BLaER1 treated with 17β-estradiol and CSF1 and Interleukin-3, amounts not matched to agents 10 nM and 100 nM (cell line): ENCODE data around the gene USH1C.

Experiments
- H3K27ac ChIP-seq, 11 experiments: shearing (Covaris generic); formaldehyde crosslinking; 2 replicates each; pipeline ENCODE4 v1.8.1; 2022
- H3K27me3 ChIP-seq, 11 experiments: shearing (Covaris generic); formaldehyde crosslinking; 2 replicates each; pipeline ENCODE4 v1.8.1; 2022
- H3K36me3 ChIP-seq, 11 experiments: shearing (Covaris generic); formaldehyde crosslinking; 2 replicates each; pipeline ENCODE4 v1.8.1; 2022
- H3K4me1 ChIP-seq, 10 experiments: shearing (Covaris generic); formaldehyde crosslinking; 2 replicates each; pipeline ENCODE4 v1.8.1; 2022
- H3K4me2 ChIP-seq, 11 experiments: shearing (Covaris generic); formaldehyde crosslinking; 2 replicates each; pipeline ENCODE4 v1.8.1; 2022
- H3K4me3 ChIP-seq, 10 experiments: shearing (Covaris generic); formaldehyde crosslinking; 2 replicates each; pipeline ENCODE4 v1.8.1; 2022
- H3K9ac ChIP-seq, 11 experiments: shearing (Covaris generic); formaldehyde crosslinking; 2 replicates each; pipeline ENCODE4 v1.8.1; 2022
- H3K9me3 ChIP-seq, 11 experiments: shearing (Covaris generic); formaldehyde crosslinking; replicated peaks in 1 of 11; 2 replicates each; pipeline ENCODE4 v1.8.1; 2022
- H4K20me1 ChIP-seq, 11 experiments: shearing (Covaris generic); formaldehyde crosslinking; 2 replicates each; pipeline ENCODE4 v1.8.1; 2022
- Cebpa-rat ChIP-seq, 11 experiments: shearing (Covaris generic); IDR thresholded peaks; 2 replicates each; pipeline ENCODE4 v1.8.1; 2022

The USH1C gene

GRCh38 chr11:17572359-17572690 lies 28.1 kb upstream of the USH1C start:
- Histone ChIP-seq H4K20me1 (no peaks in the 10 kb centered on the region; a peak in 1 of 22 replicates), H3K36me3 (no peaks in the 10 kb centered on the region), H3K27me3 (no peaks in the 10 kb centered on the region), H3K9me3 (no peaks in the 10 kb centered on the region), H3K4me2 (no peak overlapping the region), H3K27ac (no peak overlapping the region), H3K4me3 (no peak overlapping the region), H3K9ac (no peak overlapping the region), H3K4me1 (peaks cover 0 to 3% (median 0%) of the 10 kb centered on the region in 10 experiments; a peak in 2 of 20 replicates)
- no peak for TF ChIP-seq Cebpa-rat (IDR thresholded peaks at IDR 0.05)

DNA sequence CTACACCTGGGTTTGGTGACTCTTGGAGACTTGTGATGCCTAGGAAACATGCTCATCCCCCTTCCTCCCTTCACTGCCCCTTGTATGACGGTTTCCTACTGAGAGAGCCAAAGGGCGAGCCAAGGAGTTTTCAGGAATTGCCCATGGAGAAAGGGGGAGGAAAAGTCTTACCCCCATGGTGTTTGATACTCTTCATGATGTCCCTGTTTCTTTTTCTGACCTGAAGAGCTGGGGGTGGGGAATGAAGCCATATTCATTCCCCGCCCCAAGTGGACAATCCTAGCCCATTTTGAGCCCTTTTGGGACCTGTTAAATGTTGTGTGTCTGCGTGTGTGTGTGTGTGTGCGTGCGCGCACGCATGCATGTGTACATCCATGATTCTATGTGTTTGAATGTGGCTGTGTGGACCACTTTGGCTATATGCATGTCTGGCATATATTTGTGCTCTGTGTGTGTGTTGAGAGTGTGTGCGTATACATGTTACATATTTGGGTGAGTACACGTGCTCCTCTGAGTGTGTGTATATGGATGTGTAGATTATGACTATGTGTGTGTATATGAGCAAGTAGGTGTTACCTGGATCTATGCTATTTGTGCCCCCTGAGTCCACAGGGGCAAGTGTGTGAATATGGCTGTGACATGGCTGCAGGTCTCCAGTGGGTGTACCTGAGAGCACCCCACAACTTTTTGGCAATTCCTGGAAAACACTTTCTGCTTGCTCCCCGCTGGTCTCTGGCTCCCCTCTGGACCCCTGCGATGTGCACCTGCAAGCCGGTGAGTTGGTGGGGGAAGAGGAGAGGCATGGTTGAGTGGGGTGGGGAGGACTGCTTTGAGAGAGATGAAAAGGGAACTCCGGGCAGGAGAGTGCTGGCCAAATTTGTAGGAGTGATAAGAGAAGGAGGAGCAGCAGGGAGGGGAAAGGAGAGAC lies 27.5 kb upstream of the USH1C start:
- Histone ChIP-seq H3K4me2 (no peak overlapping the region), H3K36me3 (no peaks in the 10 kb centered on the region), H3K9ac (no peak overlapping the region), H4K20me1 (no peaks in the 10 kb centered on the region; a peak in 1 of 22 replicates), H3K4me3 (no peak overlapping the region), H3K4me1 (peaks cover 0 to 3% (median 0%) of the 10 kb centered on the region in 10 experiments; a peak in 2 of 20 replicates), H3K27me3 (no peaks in the 10 kb centered on the region), H3K9me3 (no peaks in the 10 kb centered on the region), H3K27ac (no peak overlapping the region)
- no peak for TF ChIP-seq Cebpa-rat (IDR thresholded peaks at IDR 0.05)

- no peak for TF ChIP-seq Cebpa-rat (IDR thresholded peaks at IDR 0.05)
- Histone ChIP-seq H3K36me3 (no peaks in the 10 kb centered on the region), H3K4me2 (no peak overlapping the region), H3K4me3 (no peak overlapping the region), H3K27ac (no peak overlapping the region), H3K27me3 (no peaks in the 10 kb centered on the region), H3K4me1 (peaks cover 0 to 3% (median 0%) of the 10 kb centered on the region in 10 experiments; a peak in 2 of 20 replicates), H4K20me1 (no peaks in the 10 kb centered on the region; a peak in 1 of 22 replicates), H3K9ac (no peak overlapping the region), H3K9me3 (no peaks in the 10 kb centered on the region)
Measured at GRCh38 chr11:17570034-17570433, 25.8 kb upstream of the USH1C start.

DNA sequence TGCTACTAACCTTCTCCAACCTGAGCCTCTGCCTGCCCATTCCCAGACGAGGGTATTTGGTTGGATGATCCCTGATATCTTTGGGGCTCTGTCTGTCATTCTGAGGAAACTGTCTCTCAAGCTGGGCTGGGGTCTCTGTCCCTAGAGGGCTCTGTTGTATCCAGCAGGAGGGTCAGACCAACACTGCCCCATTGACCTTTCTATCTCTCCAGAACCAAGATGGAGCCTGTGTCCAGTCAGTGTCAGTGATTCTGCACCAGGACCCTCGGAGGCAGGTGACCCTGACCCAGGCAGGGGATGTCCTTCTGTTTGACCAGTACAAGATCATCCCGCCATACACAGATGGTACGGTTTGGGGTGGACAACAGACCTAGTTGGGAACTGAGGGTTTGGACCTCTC lies 24.7 kb upstream of the USH1C start:
- no peak overlapping the region for H3K4me3 ChIP-seq

DNA sequence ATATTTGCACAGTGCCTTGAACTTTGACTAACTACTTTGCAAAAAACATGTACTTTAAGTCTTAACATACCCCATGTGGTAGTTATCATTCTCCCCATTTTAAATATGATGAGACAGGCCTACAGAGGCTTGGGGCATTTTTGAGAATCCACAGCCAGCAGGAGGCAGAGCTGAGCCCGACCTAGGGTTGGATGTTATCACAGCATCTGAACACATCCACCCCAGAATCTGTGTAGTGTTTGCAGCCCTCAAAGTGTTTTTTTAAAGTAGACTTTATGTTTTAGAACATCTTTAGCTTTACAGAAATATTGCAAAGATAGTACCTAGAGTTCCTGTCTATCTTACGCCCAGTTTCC lies 20.4 kb upstream of the USH1C start:
- TF ChIP-seq Cebpa-rat (IDR thresholded peaks at IDR 0.05), result no peak

More for the DNA sequence above, 24.7 kb upstream of the USH1C start:
- H3K9me3 ChIP-seq, result no peaks in the 10 kb centered on the region
- H3K27ac ChIP-seq, result no peak overlapping the region
- H3K4me1 ChIP-seq, result peaks cover 0 to 3% (median 0%) of the 10 kb centered on the region in 10 experiments; a peak in 2 of 20 replicates
- H4K20me1 ChIP-seq, result no peaks in the 10 kb centered on the region; a peak in 1 of 22 replicates
- H3K4me2 ChIP-seq, result no peak overlapping the region
- H3K9ac ChIP-seq, result no peak overlapping the region
- no peaks in the 10 kb centered on the region for H3K27me3 ChIP-seq
- no peak for TF ChIP-seq Cebpa-rat (IDR thresholded peaks at IDR 0.05)
- H3K36me3 ChIP-seq, result no peaks in the 10 kb centered on the region

DNA sequence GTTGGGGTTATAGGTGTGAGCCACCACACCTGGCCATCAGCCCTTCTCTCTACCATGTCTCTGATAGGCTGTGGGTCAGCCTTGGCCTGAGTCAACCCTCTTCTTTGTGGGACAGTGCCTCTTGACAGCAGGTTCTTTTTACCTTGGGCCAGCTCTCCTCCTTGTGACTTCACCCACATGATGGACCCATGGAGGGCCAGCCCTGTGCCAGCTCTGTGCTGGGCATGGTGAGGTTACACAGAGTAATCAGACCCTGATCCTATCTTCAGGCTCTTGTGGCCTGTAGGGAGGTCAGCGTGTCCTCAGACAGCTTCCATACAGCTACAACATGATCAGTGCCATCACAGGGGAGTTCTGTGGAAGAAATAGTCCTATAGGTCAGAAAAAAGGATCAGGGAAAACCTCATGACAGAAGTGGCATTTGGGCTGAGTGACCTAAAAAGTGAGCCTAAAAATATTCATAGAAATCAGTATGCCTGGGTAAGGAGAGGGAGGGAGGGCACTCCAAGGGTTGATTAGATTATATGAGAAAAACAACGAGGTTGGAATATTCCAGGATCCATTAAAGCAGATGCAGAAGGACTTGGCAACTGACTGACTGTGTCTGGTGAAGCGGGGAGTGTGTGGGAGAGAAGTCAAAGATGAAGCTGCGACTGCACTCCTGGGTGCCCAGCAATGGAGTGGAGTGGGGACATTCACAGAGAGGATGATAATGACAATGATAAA lies 19.9 kb upstream of the USH1C start:
- Histone ChIP-seq H4K20me1 (no peaks in the 10 kb centered on the region), H3K27me3 (no peaks in the 10 kb centered on the region), H3K9me3 (no peaks in the 10 kb centered on the region), H3K9ac (no peak overlapping the region), H3K4me1 (peaks cover 0 to 5% (median 3%) of the 10 kb centered on the region in 10 experiments; a peak in 8 of 20 replicates), H3K36me3 (no peaks in the 10 kb centered on the region), H3K4me2 (no peak overlapping the region), H3K4me3 (no peak overlapping the region), H3K27ac (no peak overlapping the region)
- TF ChIP-seq Cebpa-rat (IDR thresholded peaks at IDR 0.05), result no peak

More for the DNA sequence above, 20.4 kb upstream of the USH1C start:
- H3K36me3 ChIP-seq, result no peaks in the 10 kb centered on the region
- H3K4me2 ChIP-seq, result no peak overlapping the region
- no peaks in the 10 kb centered on the region for H3K27me3 ChIP-seq
- H3K4me3 ChIP-seq, result no peak overlapping the region
- H3K27ac ChIP-seq, result no peak overlapping the region
- H4K20me1 ChIP-seq, result no peaks in the 10 kb centered on the region
- no peak overlapping the region for H3K9ac ChIP-seq
- peaks cover 0 to 5% (median 3%) of the 10 kb centered on the region in 10 experiments; a peak in 8 of 20 replicates for H3K4me1 ChIP-seq
- H3K9me3 ChIP-seq, result no peaks in the 10 kb centered on the region

GRCh38 chr11:17563231-17563646 lies 19.0 kb upstream of the USH1C start:
- Histone ChIP-seq H3K4me3 (no peak overlapping the region), H4K20me1 (no peaks in the 10 kb centered on the region), H3K9ac (no peak overlapping the region), H3K9me3 (no peaks in the 10 kb centered on the region), H3K4me1 (peaks cover 0 to 5% (median 4%) of the 10 kb centered on the region in 10 experiments; a peak in 9 of 20 replicates), H3K36me3 (no peaks in the 10 kb centered on the region), H3K27ac (no peak overlapping the region), H3K27me3 (no peaks in the 10 kb centered on the region), H3K4me2 (no peak overlapping the region)
- TF ChIP-seq Cebpa-rat (IDR thresholded peaks at IDR 0.05), result no peak

GRCh38 chr11:17561526-17561925 lies 17.3 kb upstream of the USH1C start:
- Histone ChIP-seq H4K20me1 (no peaks in the 10 kb centered on the region), H3K27ac (no peak overlapping the region), H3K9me3 (no peaks in the 10 kb centered on the region), H3K27me3 (no peaks in the 10 kb centered on the region), H3K4me3 (no peak overlapping the region), H3K4me1 (peaks cover 0 to 12% (median 5%) of the 10 kb centered on the region in 10 experiments; a peak in 10 of 20 replicates), H3K4me2 (no peak overlapping the region), H3K9ac (no peak overlapping the region), H3K36me3 (no peaks in the 10 kb centered on the region)
- no peak for TF ChIP-seq Cebpa-rat (IDR thresholded peaks at IDR 0.05)

DNA sequence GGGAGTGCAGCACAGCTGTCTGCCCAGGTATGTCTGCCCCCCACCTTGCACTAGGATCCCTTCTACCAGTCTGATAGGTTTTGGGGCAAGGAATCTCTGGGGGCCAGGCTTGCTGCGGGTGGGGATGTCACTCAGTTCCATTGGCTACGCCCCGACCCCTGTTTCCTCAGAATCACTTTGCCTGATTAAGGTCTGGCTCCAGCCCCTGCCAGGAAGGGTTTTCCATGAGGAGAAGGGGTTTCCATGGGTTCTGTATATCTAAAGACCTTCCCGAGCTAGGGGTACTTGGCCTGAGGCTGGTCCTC lies 16.8 kb upstream of the USH1C start:
- Histone ChIP-seq H4K20me1 (no peaks in the 10 kb centered on the region), H3K4me1 (peaks cover 0 to 12% (median 5%) of the 10 kb centered on the region in 10 experiments; a peak in 10 of 20 replicates), H3K9ac (no peak overlapping the region), H3K9me3 (no peaks in the 10 kb centered on the region), H3K4me2 (no peak overlapping the region), H3K27ac (no peak overlapping the region), H3K27me3 (no peaks in the 10 kb centered on the region), H3K4me3 (no peak overlapping the region), H3K36me3 (no peaks in the 10 kb centered on the region)
- TF ChIP-seq Cebpa-rat (IDR thresholded peaks at IDR 0.05), result no peak
